Stimulated activated CD4-positive, alpha-beta T cell treated with anti-CD3 and anti-CD28 coated beads, Interleukin-1b, Interleukin-23, amount 100 ng/mL, for 24 hours (primary cell): ENCODE results near the gene ANKRD44.
A peak's percentile ranks its signal among the peaks of the same experiment; 100 is the strongest.

Source experiments
- DNase-seq, 4 experiments: peaks; one replicate each; pipeline ENCODE4 v3.0.0-alpha.2; 2020; ENCODE audit warnings: low read depth in 4 of 4, low spot score in 1 of 4

Gene ANKRD44

GRCh38 chr2:197209742-197210408 is 100.7 kb downstream of the ANKRD44 start:
- peak in 1 of 4 experiments; percentile 62 for DNase-seq

DNA sequence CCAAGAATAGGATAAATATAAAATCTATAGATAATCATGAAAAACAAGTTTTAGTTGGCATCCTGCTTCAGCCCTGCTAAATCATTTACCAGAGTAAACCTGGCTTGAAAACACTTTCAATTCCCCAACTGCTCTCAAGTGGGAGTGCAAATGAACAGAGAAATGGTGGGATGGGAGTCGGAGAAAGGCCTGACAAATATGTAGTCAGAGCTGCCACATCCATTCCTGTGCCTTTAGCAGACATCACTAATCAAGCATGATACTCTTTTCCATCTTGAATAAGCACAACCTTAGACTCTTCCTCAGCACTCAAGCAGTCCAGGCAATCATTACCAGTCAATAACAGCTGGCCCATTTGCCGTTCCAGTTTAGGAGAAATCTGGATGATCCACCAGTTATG is 101.3 kb downstream of the ANKRD44 start:
- DNase-seq = no peak

- DNase-seq = no peak
Observed at GRCh38 chr2:197208841-197209240, 101.7 kb downstream of the ANKRD44 start.

DNA sequence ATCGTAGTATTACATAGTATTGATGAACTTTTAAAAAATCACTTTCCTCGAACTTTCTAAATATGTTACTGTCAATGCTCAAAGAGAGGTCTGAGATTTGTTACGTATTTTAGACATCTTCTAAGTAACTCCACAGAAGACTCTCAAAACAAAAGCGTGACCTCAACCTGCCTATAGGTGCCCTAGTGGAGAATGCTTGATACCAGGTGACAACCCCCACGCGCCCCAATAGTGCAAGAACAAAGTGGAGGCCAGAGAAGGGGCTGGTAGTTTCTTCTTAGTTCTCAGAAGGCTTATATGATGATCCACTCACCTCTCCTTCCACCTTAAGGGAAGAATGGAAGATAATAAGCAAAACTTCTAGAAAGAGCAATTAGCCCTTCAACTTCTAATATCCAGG is 102.6 kb downstream of the ANKRD44 start:
- no peak for DNase-seq

DNA sequence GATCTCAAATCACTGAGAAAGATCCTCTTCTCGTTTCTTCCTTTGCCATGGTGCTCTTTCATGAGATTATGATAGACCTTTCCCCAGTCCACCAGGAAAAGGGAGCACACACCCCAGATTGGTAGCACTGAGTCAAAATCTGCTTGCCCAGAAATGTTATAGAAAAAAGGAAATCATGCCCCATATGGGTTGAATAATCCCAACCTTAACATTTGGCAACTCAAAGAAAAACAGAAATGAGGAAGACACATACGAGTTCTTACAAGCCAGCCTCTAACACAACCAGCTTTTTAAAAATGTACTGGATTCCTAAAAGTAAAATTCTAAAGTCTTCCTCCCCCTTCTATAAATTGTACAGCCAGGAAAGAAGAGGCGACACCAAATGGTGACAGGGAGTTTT is 103.0 kb downstream of the ANKRD44 start:
- no peak for DNase-seq

- DNase-seq = no peak
Observed at GRCh38 chr2:197207106-197207505, 103.5 kb downstream of the ANKRD44 start.

- DNase-seq = peak in 2 of 4 experiments; percentile 32 to 45
Observed at GRCh38 chr2:197205585-197206215, 104.9 kb downstream of the ANKRD44 start.

DNA sequence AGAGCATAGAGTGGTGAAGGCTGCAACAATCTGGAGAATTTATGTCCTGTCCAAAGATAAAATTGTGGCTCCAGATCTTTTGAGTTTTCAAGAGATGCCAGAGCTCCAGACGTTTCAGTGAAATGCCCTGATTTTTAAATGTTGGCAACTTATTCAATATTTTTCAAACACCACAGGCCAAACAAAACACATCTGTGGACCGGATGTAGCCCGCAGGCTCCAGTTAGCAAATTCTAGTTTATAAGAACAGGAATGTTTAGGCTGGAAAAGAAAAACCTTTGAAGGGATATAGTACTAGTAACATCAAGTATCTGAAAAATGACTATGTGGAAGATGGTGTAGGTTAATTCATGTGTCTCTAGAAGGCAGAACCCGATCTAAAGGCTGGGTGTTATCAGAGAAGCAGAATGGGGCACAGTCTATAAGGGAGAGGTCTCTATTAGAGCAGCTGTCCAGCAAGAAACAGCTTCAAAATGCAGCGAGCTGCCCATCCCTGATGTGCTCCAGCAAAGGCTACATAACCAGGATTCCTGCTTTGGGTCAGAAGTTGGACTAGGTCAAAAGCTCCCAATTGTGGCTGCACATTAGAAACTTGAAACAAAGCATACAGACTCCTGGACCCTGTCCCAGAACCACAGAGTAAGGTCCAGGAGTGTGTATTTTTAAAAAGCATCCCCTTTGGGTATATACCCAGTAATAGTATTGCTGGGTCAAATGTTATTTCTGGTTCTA is 105.9 kb downstream of the ANKRD44 start:
- DNase-seq = no peak

GRCh38 chr2:197201874-197202273 is 108.7 kb downstream of the ANKRD44 start:
- DNase-seq = no peak

- no peak for DNase-seq
Observed at GRCh38 chr2:197200762-197201058, 109.9 kb downstream of the ANKRD44 start.

DNA sequence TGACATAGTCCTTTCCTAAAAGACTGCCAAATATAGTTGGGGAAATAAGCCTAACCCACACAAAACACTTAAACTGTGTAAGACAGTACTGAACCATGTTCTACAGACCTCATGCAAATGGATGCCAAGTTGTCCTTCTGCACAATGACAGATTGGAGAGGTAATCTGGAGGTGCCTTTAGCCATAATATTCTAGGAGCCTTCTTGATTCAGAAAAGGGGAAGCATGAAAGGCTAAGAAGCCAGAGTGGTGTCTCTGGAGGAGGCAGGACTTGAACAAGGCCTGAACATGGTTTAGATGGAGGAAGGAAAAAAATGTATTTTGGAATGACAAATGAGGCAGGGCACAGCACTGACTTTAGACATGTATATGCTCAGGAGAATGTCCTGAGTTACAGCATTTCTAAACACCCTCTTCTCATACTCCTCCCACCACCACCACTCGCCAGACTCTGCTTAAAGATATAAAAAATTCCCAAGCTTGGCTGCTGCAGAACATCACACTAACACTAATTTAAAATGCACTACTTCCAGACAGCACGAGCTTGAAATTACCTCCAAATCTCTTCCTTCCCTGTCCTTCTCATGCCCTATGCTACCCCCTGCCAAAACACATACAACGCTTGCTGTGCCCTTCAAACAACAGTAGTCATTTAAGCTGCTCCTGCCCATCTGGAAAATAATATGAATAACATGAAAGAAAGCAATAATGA is 110.4 kb downstream of the ANKRD44 start:
- no peak for DNase-seq

DNA sequence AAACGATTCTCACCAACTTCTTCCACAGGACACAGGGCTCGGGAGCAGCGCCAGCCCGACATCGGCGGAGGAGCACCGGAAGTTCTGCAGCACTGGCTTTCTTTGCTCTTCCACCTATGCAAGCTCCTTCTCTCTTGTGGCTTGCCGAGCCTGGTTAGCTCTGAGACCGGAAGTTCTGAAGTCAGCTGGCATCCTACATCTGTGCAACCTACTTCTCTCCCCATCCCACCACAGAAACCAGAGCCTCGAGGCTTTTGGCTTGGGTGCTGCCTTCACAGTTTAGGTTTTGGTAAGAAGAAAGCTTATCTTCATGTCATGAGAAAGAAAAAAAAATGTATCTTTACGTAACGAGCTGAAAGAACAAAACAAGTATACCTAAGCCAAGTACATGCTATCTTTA is 111.7 kb downstream of the ANKRD44 start:
- DNase-seq = peak; percentile 54 to 77 (median 64)

- no peak for DNase-seq
Observed at GRCh38 chr2:197197895-197198311, 112.7 kb downstream of the ANKRD44 start.

- no peak for DNase-seq
Observed at GRCh38 chr2:197196541-197197180, 113.9 kb downstream of the ANKRD44 start.

- DNase-seq = no peak
Observed at GRCh38 chr2:197195518-197195917, 115.1 kb downstream of the ANKRD44 start.

DNA sequence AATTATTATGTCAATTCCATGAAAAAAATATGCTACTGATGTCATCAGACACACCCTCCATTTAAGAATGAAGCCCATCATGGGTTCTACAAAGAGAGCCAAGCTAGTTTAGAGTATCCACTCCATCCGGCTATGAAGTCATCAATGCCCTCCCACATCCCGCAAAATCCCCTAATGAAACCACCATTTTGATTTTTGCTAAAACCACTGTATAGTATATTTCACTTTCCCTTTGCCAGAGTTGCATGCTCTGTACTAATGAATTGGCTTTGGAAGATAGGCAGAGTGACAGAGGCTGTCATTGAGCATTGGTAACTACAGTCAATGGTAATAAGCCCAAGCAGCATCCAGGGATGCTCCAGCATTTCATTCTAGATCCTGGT is 118.6 kb downstream of the ANKRD44 start:
- no peak for DNase-seq

GRCh38 chr2:197191177-197191939 is 119.2 kb downstream of the ANKRD44 start:
- no peak for DNase-seq

DNA sequence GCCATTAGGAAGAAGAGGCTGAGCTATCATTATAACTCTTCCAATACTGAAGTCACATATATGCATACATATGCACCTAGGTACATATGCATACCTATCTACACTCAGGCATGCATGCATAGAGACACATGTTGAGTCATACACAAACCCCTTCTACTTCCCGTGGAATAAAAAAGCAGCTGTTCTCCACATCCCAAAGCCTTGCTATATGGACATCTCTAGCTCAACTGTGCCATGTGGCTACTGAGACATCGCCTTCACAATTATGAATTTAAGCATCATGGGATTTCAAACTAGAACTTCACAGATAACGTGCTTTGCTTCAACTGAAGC is 120.5 kb downstream of the ANKRD44 start:
- no peak for DNase-seq

DNA sequence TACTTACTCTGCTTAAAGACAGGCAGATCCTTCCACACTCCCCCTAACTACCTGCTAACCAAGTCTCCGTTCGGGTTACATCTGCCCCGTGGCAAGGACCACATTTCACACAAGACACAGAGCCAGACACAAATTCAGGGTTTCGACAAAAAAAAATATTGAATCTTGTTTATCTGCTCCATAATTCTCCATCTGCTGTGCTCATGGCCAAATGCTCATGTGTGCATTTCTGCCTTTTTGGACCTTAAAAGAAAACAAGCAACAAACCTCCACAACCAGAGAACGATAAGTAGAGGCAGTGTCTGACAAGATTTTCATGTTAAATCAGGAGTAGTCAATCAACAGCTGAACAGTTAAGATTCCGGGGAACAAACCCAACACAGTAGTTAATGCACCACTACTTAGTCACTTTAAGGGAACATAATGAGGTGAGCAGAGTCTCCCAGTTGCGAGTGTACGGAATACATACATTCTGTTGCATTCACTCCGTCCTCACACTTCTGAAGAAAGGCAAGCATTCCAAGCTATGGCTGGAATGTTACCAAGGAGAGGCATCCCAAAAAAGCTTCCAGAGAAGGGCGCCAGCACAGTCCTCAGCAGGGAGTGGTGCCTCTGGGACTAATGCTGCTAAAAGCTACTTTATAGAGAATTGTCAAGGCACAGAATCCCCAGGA is 121.0 kb downstream of the ANKRD44 start:
- DNase-seq = no peak

DNA sequence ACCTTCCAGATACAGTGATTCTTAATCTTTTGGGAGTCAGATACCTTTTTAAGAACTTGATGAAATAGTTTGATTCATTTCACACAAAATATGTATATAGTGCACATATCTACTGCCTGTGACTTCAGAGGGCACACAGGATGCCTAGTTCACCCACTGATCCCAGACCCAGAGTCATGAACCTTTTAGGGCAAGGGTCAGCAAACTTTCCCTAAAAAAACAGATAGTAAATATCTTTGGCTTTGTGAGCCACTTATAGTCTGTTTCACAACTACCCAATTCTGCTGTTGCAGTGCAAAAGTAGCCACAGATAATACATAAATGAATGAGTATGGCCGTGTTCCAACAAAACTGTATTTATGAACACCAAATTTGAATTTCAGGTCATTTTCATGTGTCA is 124.9 kb downstream of the ANKRD44 start:
- DNase-seq = no peak
